Measurements from ENCODE around the gene EMC10. TPM values are rescaled to one million over a fixed set of nuclear protein-coding genes. Genes with fewer than 3 reads are reported as not detected.

The EMC10 gene
- total RNA-seq, 2 experiments from 2014 or later = 80.0 to 80.3 TPM

DNA sequence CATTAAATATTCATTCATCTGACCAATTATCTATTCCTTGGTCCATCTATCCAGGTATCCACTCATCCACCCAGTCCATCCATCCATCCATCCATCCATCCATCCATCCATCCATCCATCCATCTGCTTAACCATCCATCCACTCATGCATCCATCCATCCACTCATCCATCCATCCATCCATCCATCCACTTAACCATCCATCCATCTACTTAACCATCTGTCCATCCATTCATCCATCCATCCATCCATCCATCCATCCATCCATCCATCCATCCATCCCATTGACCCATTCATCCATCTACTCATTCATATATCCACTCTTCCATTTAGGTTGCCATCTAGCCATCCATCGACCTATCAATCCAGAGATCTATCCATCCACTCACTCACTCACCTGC lies 32.2 kb upstream of the EMC10 start:
- Mint-ChIP-seq H3K4me3 (no peak overlapping the region), H3K36me3 (ENCODE audit: low read depth) (no peaks in the 10 kb centered on the region), H3K27me3 (peaks cover 4% of the 10 kb centered on the region), H3K27ac (no peak overlapping the region), H3K4me1 (ENCODE audit: low read depth) (no peaks in the 10 kb centered on the region), H3K9me3 (no peaks in the 10 kb centered on the region)
- Histone ChIP-seq H3K4me3 (ENCODE audit: low read length) (no peak overlapping the region), H3K9me3 (ENCODE audit: control insufficient read depth in 1 of 2, insufficient read depth in 1 of 2, low read length in 2 of 2) (peaks cover 0 to 5% of the 10 kb centered on the region in 2 experiments), H3K27ac (ENCODE audit: low read depth in 1 of 2, low read length in 2 of 2) (no peak overlapping the region), H3K36me3 (ENCODE audit: insufficient read depth, low read length) (no peaks in the 10 kb centered on the region), H3K27me3 (ENCODE audit: control insufficient read depth in 1 of 2, insufficient read depth in 2 of 2, low read length in 2 of 2) (no peaks in the 10 kb centered on the region), H3K4me1 (ENCODE audit: insufficient read depth, low read length) (no peaks in the 10 kb centered on the region)
- no peak for TF ChIP-seq CTCF (IDR thresholded peaks at IDR 0.05)
- DNase-seq = no peak
- ChIA-PET POLR2A (no interaction called here), CTCF (no interaction called here)
- intact Hi-C loops (cut with DNase I, micrococcal nuclease) = no loop called here
- no peak for ATAC-seq (ENCODE audit: poor library complexity)

- no peaks in the 10 kb centered on the region for H3K36me3 ChIP-seq (ENCODE audit: insufficient read depth, low read length)
- Mint-ChIP-seq H3K4me1 (ENCODE audit: low read depth) (no peaks in the 10 kb centered on the region), H3K9me3 (no peaks in the 10 kb centered on the region), H3K27ac (no peak overlapping the region), H3K27me3 (peaks cover 6% of the 10 kb centered on the region), H3K4me3 (no peak overlapping the region), H3K36me3 (ENCODE audit: low read depth) (no peaks in the 10 kb centered on the region)
- intact Hi-C loops (cut with DNase I, micrococcal nuclease) = no loop called here
- ATAC-seq (ENCODE audit: poor library complexity) (no peak), DNase-seq (no peak)
- TF ChIP-seq CTCF (IDR thresholded peaks at IDR 0.05) = no peak
- CTCF ChIA-PET = no interaction called here
- no peaks in the 10 kb centered on the region for H3K4me1 ChIP-seq (ENCODE audit: insufficient read depth, low read length)
- no peaks in the 10 kb centered on the region for H3K27me3 ChIP-seq (ENCODE audit: control insufficient read depth in 1 of 2, insufficient read depth in 2 of 2, low read length in 2 of 2)
- H3K4me3 ChIP-seq (ENCODE audit: low read length) = no peak overlapping the region
- peaks cover 0 to 5% of the 10 kb centered on the region in 2 experiments for H3K9me3 ChIP-seq (ENCODE audit: control insufficient read depth in 1 of 2, insufficient read depth in 1 of 2, low read length in 2 of 2)
- H3K27ac ChIP-seq (ENCODE audit: low read depth in 1 of 2, low read length in 2 of 2) = no peak overlapping the region
- POLR2A ChIA-PET = no interaction called here
Measured at GRCh38 chr19:50447053-50447452, 29.3 kb upstream of the EMC10 start.

- no peaks in the 10 kb centered on the region for H3K36me3 Mint-ChIP-seq (ENCODE audit: low read depth)
- H3K9me3 Mint-ChIP-seq = no peaks in the 10 kb centered on the region
- no peak overlapping the region for H3K4me3 Mint-ChIP-seq
- H3K4me1 ChIP-seq (ENCODE audit: insufficient read depth, low read length) = no peaks in the 10 kb centered on the region
- no peak overlapping the region for H3K27ac ChIP-seq (ENCODE audit: low read depth in 1 of 2, low read length in 2 of 2)
- TF ChIP-seq CTCF (IDR thresholded peaks at IDR 0.05) = no peak
- POLR2A ChIA-PET = no interaction called here
- no peak overlapping the region for H3K27ac Mint-ChIP-seq
- peaks cover 0 to 5% of the 10 kb centered on the region in 2 experiments for H3K9me3 ChIP-seq (ENCODE audit: control insufficient read depth in 1 of 2, insufficient read depth in 1 of 2, low read length in 2 of 2)
- intact Hi-C loops (cut with DNase I, micrococcal nuclease) = no loop called here
- H3K4me3 ChIP-seq (ENCODE audit: low read length) = no peak overlapping the region
- CTCF ChIA-PET = no interaction called here
- peaks cover 9% of the 10 kb centered on the region for H3K27me3 Mint-ChIP-seq
- no peaks in the 10 kb centered on the region for H3K36me3 ChIP-seq (ENCODE audit: insufficient read depth, low read length)
- ATAC-seq (ENCODE audit: poor library complexity) (no peak), DNase-seq (no peak)
- H3K4me1 Mint-ChIP-seq (ENCODE audit: low read depth) = no peaks in the 10 kb centered on the region
- H3K27me3 ChIP-seq (ENCODE audit: control insufficient read depth in 1 of 2, insufficient read depth in 2 of 2, low read length in 2 of 2) = no peaks in the 10 kb centered on the region
Measured at GRCh38 chr19:50447750-50448149, 28.6 kb upstream of the EMC10 start.
